Activated CD4-positive, alpha-beta T cell treated with anti-CD3 and anti-CD28 coated beads for 36 hours (primary cell): ENCODE results near the gene ITPRID1. TPM values are rescaled to one million over a fixed set of nuclear protein-coding genes. Genes with fewer than 3 reads are reported as not detected.
"Not testable (repeated sequence)": the region's sequence is repeated elsewhere in the genome, so short reads cannot be mapped to it uniquely, and the experiment has no call there.

Source experiments
- ATAC-seq: fragments of 200-7000 bp; cut with Tn5 transposase; one replicate; pipeline ENCODE4 v1.10.0; 2021; ENCODE audit warnings: mild to moderate bottlenecking, moderate library complexity
- CTCF ChIA-PET: fragments of 350-600 bp; sonication (Branson Sonifier 250); formaldehyde crosslinking; loops from one replicate; lab custom pipeline; 2021; ENCODE audit warnings: antibody characterized with exemption; lab: Charles Lee
- POLR2A ChIA-PET: fragments of 350-600 bp; sonication (Branson Sonifier 250); formaldehyde crosslinking; loops from one replicate; lab custom pipeline; 2021; ENCODE audit warnings: antibody characterized with exemption, inconsistent platforms; lab: Charles Lee
- DNase-seq: peaks from one replicate; pipeline ENCODE4 v3.0.0-alpha.2; 2020
- H3K27ac Mint-ChIP-seq: one replicate; pipeline ENCODE4 v1.8.0; 2021; ENCODE audit warnings: mixed read lengths
- H3K27me3 Mint-ChIP-seq: one replicate; pipeline ENCODE4 v1.8.0; 2021; ENCODE audit warnings: mixed read lengths
- H3K36me3 Mint-ChIP-seq: one replicate; pipeline ENCODE4 v1.8.0; 2021; ENCODE audit warnings: low read depth, mixed read lengths
- H3K4me1 Mint-ChIP-seq: one replicate; pipeline ENCODE4 v1.8.0; 2021; ENCODE audit warnings: mixed read lengths
- H3K4me3 Mint-ChIP-seq: one replicate; pipeline ENCODE4 v1.8.0; 2021; ENCODE audit warnings: mild to moderate bottlenecking, moderate library complexity, mixed read lengths
- H3K9me3 Mint-ChIP-seq: one replicate; pipeline ENCODE4 v1.8.0; 2021; ENCODE audit warnings: low read depth, mixed read lengths
- intact Hi-C, 2 experiments: fragments of 100-400 bp; cut with DNase I in 1 of 2; cut with micrococcal nuclease in 1 of 2; formaldehyde crosslinking; loops; one replicate each; pipeline versions ENCODE4 v1.14.2 to v1.15.1; 2022 to 2024; cut with DNase I, micrococcal nuclease
- total RNA-seq, 2 experiments: library from RNA; stranded (reverse); gene quantifications; one replicate each; pipeline ENCODE4 v1.2.3, GENCODE V29; 2021

ITPRID1 gene
- total RNA-seq, 2 experiments from 2014 or later = not detected

GRCh38 chr7:31516680-31517502, 3.0 kb downstream of the ITPRID1 start:
- H3K4me3 Mint-ChIP-seq = no peak overlapping the region
- no peaks in the 10 kb centered on the region for H3K27me3 Mint-ChIP-seq
- no peaks in the 10 kb centered on the region for H3K4me1 Mint-ChIP-seq
- ChIA-PET CTCF (no interaction called here), POLR2A (no interaction called here)
- intact Hi-C loops = no loop called here
- no peaks in the 10 kb centered on the region for H3K36me3 Mint-ChIP-seq
- ATAC-seq (no peak), DNase-seq (no peak)
- H3K27ac Mint-ChIP-seq = no peak overlapping the region
- no peaks in the 10 kb centered on the region for H3K9me3 Mint-ChIP-seq

GRCh38 chr7:31517513-31517912, 3.6 kb downstream of the ITPRID1 start:
- no peak overlapping the region for H3K4me3 Mint-ChIP-seq
- CTCF ChIA-PET = no interaction called here
- no peaks in the 10 kb centered on the region for H3K36me3 Mint-ChIP-seq
- no peaks in the 10 kb centered on the region for H3K27me3 Mint-ChIP-seq
- H3K9me3 Mint-ChIP-seq = peaks cover 2% of the 10 kb centered on the region
- intact Hi-C loops = no loop called here
- no peak for DNase-seq
- H3K27ac Mint-ChIP-seq = no peak overlapping the region
- POLR2A ChIA-PET = no interaction called here
- no peaks in the 10 kb centered on the region for H3K4me1 Mint-ChIP-seq
- no peak for ATAC-seq

- POLR2A ChIA-PET = no interaction called here
- Mint-ChIP-seq H3K9me3 (peaks cover 2% of the 10 kb centered on the region), H3K27ac (no peak overlapping the region), H3K4me3 (no peak overlapping the region), H3K27me3 (no peaks in the 10 kb centered on the region), H3K36me3 (no peaks in the 10 kb centered on the region), H3K4me1 (no peaks in the 10 kb centered on the region)
- no peak for DNase-seq
- no peak for ATAC-seq
- intact Hi-C loops = no loop called here
- CTCF ChIA-PET = no interaction called here
Observed at GRCh38 chr7:31518766-31519165, 4.9 kb downstream of the ITPRID1 start.

GRCh38 chr7:31521336-31522010, 7.6 kb downstream of the ITPRID1 start:
- peaks cover 3% of the 10 kb centered on the region for H3K9me3 Mint-ChIP-seq
- intact Hi-C loops = no loop called here
- no peak overlapping the region for H3K4me3 Mint-ChIP-seq
- no peak overlapping the region for H3K27ac Mint-ChIP-seq
- CTCF ChIA-PET = no interaction called here
- H3K36me3 Mint-ChIP-seq = no peaks in the 10 kb centered on the region
- DNase-seq (no peak), ATAC-seq (no peak)
- no peaks in the 10 kb centered on the region for H3K4me1 Mint-ChIP-seq
- POLR2A ChIA-PET = no interaction called here
- no peaks in the 10 kb centered on the region for H3K27me3 Mint-ChIP-seq

- H3K4me1 Mint-ChIP-seq = no peaks in the 10 kb centered on the region
- DNase-seq (no peak), ATAC-seq (no peak)
- H3K36me3 Mint-ChIP-seq = no peaks in the 10 kb centered on the region
- CTCF ChIA-PET = no interaction called here
- no peaks in the 10 kb centered on the region for H3K27me3 Mint-ChIP-seq
- intact Hi-C loops = no loop called here
- peaks cover 5% of the 10 kb centered on the region for H3K9me3 Mint-ChIP-seq
- POLR2A ChIA-PET = no interaction called here
- no peak overlapping the region for H3K27ac Mint-ChIP-seq
- no peak overlapping the region for H3K4me3 Mint-ChIP-seq
Observed at GRCh38 chr7:31526864-31527263, 13.0 kb downstream of the ITPRID1 start.

GRCh38 chr7:31529103-31529502, 15.2 kb downstream of the ITPRID1 start:
- ATAC-seq = no peak
- no peak for DNase-seq
- CTCF ChIA-PET = interaction anchor here (0.7 kb wide), 1 partner anchor 128 kb away, joined by 3 read pairs; no protein-coding TSS in a partner anchor
- intact Hi-C loops = no loop called here
- Mint-ChIP-seq H3K4me1 (no peaks in the 10 kb centered on the region), H3K9me3 (peaks cover 2% of the 10 kb centered on the region), H3K27me3 (no peaks in the 10 kb centered on the region), H3K4me3 (no peak overlapping the region), H3K36me3 (no peaks in the 10 kb centered on the region), H3K27ac (no peak overlapping the region)
- POLR2A ChIA-PET = no interaction called here

- H3K4me1 Mint-ChIP-seq, H3K36me3 Mint-ChIP-seq, H3K27me3 Mint-ChIP-seq, H3K27ac Mint-ChIP-seq, DNase-seq, intact Hi-C loops, H3K9me3 Mint-ChIP-seq, CTCF ChIA-PET, POLR2A ChIA-PET, H3K4me3 Mint-ChIP-seq, ATAC-seq: not testable (repeated sequence)
Observed at GRCh38 chr7:31540651-31541185, 26.8 kb downstream of the ITPRID1 start.

GRCh38 chr7:31545549-31545948, 31.7 kb downstream of the ITPRID1 start:
- no peak for ATAC-seq

GRCh38 chr7:31549611-31550010, 35.7 kb downstream of the ITPRID1 start:
- no peak for ATAC-seq
- H3K4me1 Mint-ChIP-seq = no peaks in the 10 kb centered on the region

More at GRCh38 chr7:31545549-31545948, 31.7 kb downstream of the ITPRID1 start:
- no peaks in the 10 kb centered on the region for H3K36me3 Mint-ChIP-seq
- ChIA-PET POLR2A (no interaction called here), CTCF (no interaction called here)
- H3K4me1 Mint-ChIP-seq = no peaks in the 10 kb centered on the region
- intact Hi-C loops = no loop called here
- H3K27ac Mint-ChIP-seq = no peak overlapping the region
- H3K9me3 Mint-ChIP-seq = no peaks in the 10 kb centered on the region
- H3K27me3 Mint-ChIP-seq = peaks cover 2% of the 10 kb centered on the region
- H3K4me3 Mint-ChIP-seq = no peak overlapping the region
- DNase-seq = no peak

GRCh38 chr7:31550432-31550831, 36.5 kb downstream of the ITPRID1 start:
- ATAC-seq (no peak), DNase-seq (no peak)
- H3K36me3 Mint-ChIP-seq = no peaks in the 10 kb centered on the region
- H3K9me3 Mint-ChIP-seq = no peaks in the 10 kb centered on the region
- POLR2A ChIA-PET = no interaction called here
- intact Hi-C loops = no loop called here
- H3K27me3 Mint-ChIP-seq = no peaks in the 10 kb centered on the region
- no peaks in the 10 kb centered on the region for H3K4me1 Mint-ChIP-seq
- no peak overlapping the region for H3K27ac Mint-ChIP-seq
- CTCF ChIA-PET = no interaction called here
- H3K4me3 Mint-ChIP-seq = no peak overlapping the region

More at GRCh38 chr7:31549611-31550010, 35.7 kb downstream of the ITPRID1 start:
- H3K36me3 Mint-ChIP-seq = no peaks in the 10 kb centered on the region
- intact Hi-C loops = no loop called here
- H3K9me3 Mint-ChIP-seq = no peaks in the 10 kb centered on the region
- H3K4me3 Mint-ChIP-seq = no peak overlapping the region
- no peak overlapping the region for H3K27ac Mint-ChIP-seq
- H3K27me3 Mint-ChIP-seq = peaks cover 2% of the 10 kb centered on the region
- ChIA-PET POLR2A (no interaction called here), CTCF (no interaction called here)
- DNase-seq = no peak

GRCh38 chr7:31553661-31554081, 39.8 kb downstream of the ITPRID1 start:
- Mint-ChIP-seq H3K36me3 (no peaks in the 10 kb centered on the region), H3K4me3 (no peak overlapping the region), H3K4me1 (no peaks in the 10 kb centered on the region), H3K27ac (no peak overlapping the region), H3K27me3 (no peaks in the 10 kb centered on the region), H3K9me3 (no peaks in the 10 kb centered on the region)
- intact Hi-C loops = no loop called here
- ChIA-PET CTCF (no interaction called here), POLR2A (no interaction called here)
- ATAC-seq = no peak
- no peak for DNase-seq

- intact Hi-C loops = no loop called here
- H3K27me3 Mint-ChIP-seq = no peaks in the 10 kb centered on the region
- no peaks in the 10 kb centered on the region for H3K36me3 Mint-ChIP-seq
- H3K27ac Mint-ChIP-seq = no peak overlapping the region
- no peak overlapping the region for H3K4me3 Mint-ChIP-seq
- ChIA-PET POLR2A (no interaction called here), CTCF (no interaction called here)
- ATAC-seq (no peak), DNase-seq (no peak)
- no peaks in the 10 kb centered on the region for H3K4me1 Mint-ChIP-seq
- H3K9me3 Mint-ChIP-seq = peaks cover 1% of the 10 kb centered on the region
Observed at GRCh38 chr7:31562002-31562401, 48.1 kb downstream of the ITPRID1 start.
